Fibroblast of peridontal ligament (primary cell): ENCODE data around the gene MACROD1.

Experiments used
- DNase-seq: peaks from one replicate; pipeline ENCODE4 v3.0.0-alpha.2; 2010; ENCODE audit errors: extremely low read depth

The MACROD1 gene

GRCh38 chr11:64152841-64153691, 12.8 kb downstream of the MACROD1 start:
- peak; percentile 19 for DNase-seq

GRCh38 chr11:64151337-64151736, 14.6 kb downstream of the MACROD1 start:
- DNase-seq, result no peak

GRCh38 chr11:64150481-64151239, 15.3 kb downstream of the MACROD1 start:
- no peak for DNase-seq

- no peak for DNase-seq
Measured at GRCh38 chr11:64150051-64150450, 15.9 kb downstream of the MACROD1 start.

GRCh38 chr11:64148917-64149617, 16.8 kb downstream of the MACROD1 start:
- no peak for DNase-seq

GRCh38 chr11:64148226-64148916, 17.5 kb downstream of the MACROD1 start:
- DNase-seq, result peak; percentile 68

- peak; percentile 29 for DNase-seq
Measured at GRCh38 chr11:64146036-64146955, 19.6 kb downstream of the MACROD1 start.

- DNase-seq, result no peak
Measured at GRCh38 chr11:64144587-64145472, 21.1 kb downstream of the MACROD1 start.

- DNase-seq, result no peak
Measured at GRCh38 chr11:64141081-64141783, 24.7 kb downstream of the MACROD1 start.

- no peak for DNase-seq
Measured at GRCh38 chr11:64140082-64140481, 25.8 kb downstream of the MACROD1 start.

- DNase-seq, result no peak
Measured at GRCh38 chr11:64139049-64139448, 26.9 kb downstream of the MACROD1 start.

- DNase-seq, result no peak
Measured at GRCh38 chr11:64138398-64138797, 27.5 kb downstream of the MACROD1 start.

- no peak for DNase-seq
Measured at GRCh38 chr11:64136765-64137441, 29.0 kb downstream of the MACROD1 start.

- DNase-seq, result no peak
Measured at GRCh38 chr11:64135711-64136110, 30.2 kb downstream of the MACROD1 start.

- DNase-seq, result no peak
Measured at GRCh38 chr11:64134963-64135362, 30.9 kb downstream of the MACROD1 start.

- no peak for DNase-seq
Measured at GRCh38 chr11:64132982-64133705, 32.8 kb downstream of the MACROD1 start.

GRCh38 chr11:64132191-64132771, 33.6 kb downstream of the MACROD1 start:
- no peak for DNase-seq
